Measurements from ENCODE around the gene SOHLH2. TPM values are rescaled to one million over a fixed set of nuclear protein-coding genes. Genes with fewer than 3 reads are reported as not detected.

The SOHLH2 gene
- total RNA-seq, 1 experiment from 2014 or later, result not detected

DNA sequence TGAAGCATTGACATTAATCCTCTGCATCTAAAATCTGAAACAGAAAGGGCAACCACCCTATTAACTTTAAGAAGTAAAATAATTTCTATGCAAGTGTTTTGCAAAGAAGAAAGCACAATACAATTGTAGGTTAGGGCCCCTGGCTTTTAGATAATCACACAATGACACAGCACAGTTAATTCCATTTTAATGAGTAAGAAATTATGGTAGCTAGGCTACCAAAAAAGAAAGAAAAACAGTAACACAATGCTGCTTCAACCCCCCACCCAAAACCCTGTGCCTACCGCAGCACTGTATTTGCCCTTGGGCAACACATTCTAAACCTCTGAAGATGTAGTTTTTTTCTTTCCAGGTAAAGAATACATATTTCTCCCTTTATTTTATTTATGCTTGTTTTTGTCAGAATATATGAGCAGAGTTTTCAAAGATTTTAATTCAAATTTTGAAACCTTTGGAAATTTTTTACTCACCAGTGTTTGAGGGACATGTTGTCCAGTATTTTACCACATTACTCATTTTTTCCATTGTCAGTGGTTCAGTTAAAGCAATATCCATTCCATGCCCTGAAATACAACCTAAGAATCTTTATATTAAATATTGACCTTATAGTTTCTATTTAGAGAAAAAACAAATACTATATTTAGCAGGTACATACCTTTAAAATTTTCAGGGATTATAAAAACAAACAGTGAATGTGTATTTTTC is 21.1 kb downstream of the SOHLH2 start:
- in situ Hi-C loops (cut with HindIII; ENCODE audit: low pct_unique_long_range_greater_than_20kb, low sequenced_read_pairs), result no loop called here
- DNase-seq (ENCODE audit: low read depth), result no peak

DNA sequence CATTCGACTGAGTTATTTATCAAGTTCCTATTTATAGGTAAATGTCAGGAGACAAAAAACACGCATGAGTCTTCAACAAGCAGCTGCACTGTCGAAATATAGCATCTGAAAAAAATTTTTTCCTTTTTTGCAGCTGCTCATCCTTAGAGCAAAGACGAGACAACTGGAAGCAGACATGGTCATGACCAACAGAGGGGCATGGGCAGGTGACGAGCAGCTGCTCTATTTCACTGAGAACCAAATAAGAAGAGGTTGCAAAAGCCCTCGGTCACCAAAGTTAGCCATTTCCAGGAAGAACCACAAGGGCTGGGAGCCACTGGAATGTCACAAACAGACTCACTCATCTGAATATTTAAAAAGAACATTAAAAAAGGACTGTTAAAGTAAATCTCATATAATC is 22.2 kb downstream of the SOHLH2 start:
- in situ Hi-C loops (cut with HindIII; ENCODE audit: low pct_unique_long_range_greater_than_20kb, low sequenced_read_pairs), result no loop called here
- no peak for DNase-seq (ENCODE audit: low read depth)

DNA sequence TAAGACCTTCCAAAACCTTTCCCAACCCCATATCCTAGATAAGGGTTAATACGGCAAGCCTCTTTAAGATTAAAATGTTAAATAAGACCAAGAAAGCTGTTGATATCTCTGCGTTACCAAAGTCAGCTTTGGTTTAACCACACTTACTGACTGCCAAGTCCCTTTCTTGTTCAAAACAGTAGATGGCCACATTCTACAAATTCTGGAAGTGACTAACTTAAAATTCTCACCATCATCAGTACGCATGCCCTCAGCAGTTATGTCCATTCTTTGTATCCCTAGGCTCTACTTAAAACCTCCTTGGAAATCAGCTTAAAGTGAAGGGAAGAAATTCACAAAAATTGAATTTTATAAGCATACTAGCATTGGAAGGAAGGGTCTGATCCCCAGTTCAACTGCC is 23.6 kb downstream of the SOHLH2 start:
- DNase-seq (ENCODE audit: low read depth), result no peak
- in situ Hi-C loops (cut with HindIII; ENCODE audit: low pct_unique_long_range_greater_than_20kb, low sequenced_read_pairs), result no loop called here

DNA sequence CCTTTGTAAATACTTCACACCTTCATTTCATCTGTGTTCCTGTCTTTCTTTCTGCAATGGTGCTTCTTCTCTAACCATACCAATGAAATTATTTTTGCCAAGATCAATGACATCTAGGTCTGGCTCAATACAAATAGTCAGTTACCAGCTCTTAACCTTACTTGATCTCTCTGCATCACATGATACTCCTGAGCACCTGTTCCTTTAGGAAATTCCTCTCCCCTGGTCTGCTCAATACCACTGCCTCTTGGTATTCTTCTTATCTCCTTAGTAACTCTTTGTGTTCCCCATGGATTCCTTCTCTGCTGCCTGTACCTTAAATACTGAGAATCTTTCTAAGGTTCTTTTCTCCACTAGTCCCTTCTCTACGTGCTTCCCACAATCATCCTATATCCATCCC is 25.9 kb downstream of the SOHLH2 start:
- DNase-seq (ENCODE audit: low read depth), result no peak
- in situ Hi-C loops (cut with HindIII; ENCODE audit: low pct_unique_long_range_greater_than_20kb, low sequenced_read_pairs), result no loop called here

DNA sequence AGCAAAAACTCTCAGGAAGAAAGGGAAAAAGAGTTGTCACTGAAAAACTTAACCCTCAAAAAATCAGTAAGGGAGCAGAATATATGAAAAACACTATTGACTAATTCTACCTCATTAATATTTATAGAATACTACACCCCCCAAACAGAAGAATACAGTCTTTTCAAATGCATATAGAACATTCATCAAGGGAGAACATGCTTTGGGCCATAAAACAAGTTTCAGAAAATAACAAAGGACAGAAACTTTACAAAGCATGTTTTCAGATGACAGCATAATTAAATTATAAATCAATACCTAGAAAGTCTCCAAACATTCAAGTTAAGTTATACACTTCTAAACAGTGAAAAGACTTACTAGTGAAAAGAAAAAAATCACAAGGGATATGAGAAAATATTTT is 30.5 kb downstream of the SOHLH2 start:
- in situ Hi-C loops (cut with HindIII; ENCODE audit: low pct_unique_long_range_greater_than_20kb, low sequenced_read_pairs), result no loop called here
- no peak for DNase-seq (ENCODE audit: low read depth)

DNA sequence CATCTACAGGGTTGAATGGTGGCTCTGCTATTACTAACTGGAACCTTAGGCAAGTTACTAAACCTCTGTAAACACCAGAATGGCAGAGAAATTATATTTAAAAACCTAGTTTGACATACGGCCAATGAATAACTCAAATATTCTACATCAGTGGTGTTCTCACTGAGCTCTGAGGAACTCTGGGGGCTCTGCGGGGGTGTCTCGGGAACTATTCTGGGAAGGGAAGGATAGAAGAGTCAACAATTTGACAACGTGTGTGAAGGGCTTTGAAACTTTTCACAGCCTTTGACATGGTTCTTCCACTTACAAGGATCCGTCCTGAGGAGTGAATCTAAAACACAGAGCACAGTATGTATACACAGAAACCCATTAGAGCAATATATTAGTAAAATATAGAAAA is 38.7 kb downstream of the SOHLH2 start:
- no peak for DNase-seq (ENCODE audit: low read depth)
- in situ Hi-C loops (cut with HindIII; ENCODE audit: low pct_unique_long_range_greater_than_20kb, low sequenced_read_pairs), result no loop called here

DNA sequence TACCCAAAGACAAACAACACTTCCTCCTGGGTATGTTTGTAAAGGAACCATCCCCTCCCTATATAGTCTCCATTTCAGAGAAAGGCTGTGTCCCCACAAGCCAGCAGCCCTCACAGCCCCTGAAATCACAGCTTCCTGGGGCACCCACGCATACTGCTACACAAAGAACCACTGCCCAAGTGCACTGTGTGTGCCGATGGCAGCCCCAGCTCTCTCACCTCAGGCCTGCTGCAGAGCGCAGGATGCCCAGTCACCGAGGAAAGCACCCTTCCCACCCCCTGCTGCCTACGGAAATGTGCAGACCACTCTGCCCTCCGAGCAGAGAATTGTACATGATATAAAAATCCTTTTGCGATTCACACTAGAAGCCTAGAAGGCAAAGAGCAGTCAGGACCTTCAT is 39.4 kb downstream of the SOHLH2 start:
- no peak for DNase-seq (ENCODE audit: low read depth)
- in situ Hi-C loops (cut with HindIII; ENCODE audit: low pct_unique_long_range_greater_than_20kb, low sequenced_read_pairs), result no loop called here

DNA sequence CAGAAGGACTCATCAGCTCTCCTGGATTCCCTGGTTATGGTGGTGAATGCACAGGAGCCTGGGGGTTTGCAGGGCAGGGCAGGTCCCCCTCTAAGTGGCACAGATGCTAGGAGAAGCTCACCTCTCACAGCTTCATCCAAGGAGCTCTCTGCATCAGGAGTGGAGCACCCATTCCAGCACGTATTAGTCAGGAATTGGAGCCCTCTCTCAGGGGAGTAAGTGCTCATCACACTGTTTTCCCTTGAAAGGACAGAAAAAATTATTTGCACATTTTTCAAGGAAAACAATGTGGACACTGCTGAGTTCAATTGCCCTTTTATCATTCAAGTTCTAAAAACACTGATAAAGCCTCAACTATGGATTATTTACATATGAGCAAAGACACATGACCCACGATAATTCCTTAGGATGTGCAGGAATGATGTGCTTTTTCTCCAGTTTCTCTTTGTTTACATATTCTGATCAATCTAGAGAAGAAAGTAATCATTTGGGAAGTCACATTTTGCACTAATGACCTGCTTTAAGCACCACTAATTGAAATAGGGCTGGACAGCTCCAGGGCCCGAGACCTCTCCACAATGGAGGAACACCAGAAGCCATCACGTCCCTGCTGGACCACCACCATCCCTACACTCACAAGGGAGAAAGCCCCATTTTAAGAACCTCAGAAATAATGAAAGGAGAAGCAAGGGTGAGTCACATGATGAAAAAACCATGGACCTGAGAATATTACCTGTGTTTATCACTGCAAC is 40.6 kb downstream of the SOHLH2 start:
- in situ Hi-C loops (cut with HindIII; ENCODE audit: low pct_unique_long_range_greater_than_20kb, low sequenced_read_pairs), result no loop called here
- no peak for DNase-seq (ENCODE audit: low read depth)

DNA sequence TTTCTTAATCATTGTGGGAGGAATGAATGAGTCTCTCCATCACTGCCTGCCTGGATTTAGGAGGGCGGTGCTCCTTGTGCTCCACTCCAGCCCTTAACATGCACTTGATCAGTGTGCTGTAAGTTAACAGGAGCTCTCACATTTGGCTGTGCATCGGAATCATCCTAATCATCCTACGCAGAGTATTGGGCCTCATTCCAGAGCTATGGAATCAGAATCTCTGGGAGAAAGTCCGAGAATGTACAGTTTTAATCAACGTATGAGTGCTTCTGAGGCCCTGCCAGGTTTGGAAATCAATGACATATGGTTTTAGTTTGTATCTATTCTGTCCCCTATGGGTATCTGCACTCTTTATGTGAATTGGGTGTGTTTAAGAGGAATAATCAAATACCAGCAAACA is 48.3 kb downstream of the SOHLH2 start:
- no peak for DNase-seq (ENCODE audit: low read depth)
- in situ Hi-C loops (cut with HindIII; ENCODE audit: low pct_unique_long_range_greater_than_20kb, low sequenced_read_pairs), result no loop called here

DNA sequence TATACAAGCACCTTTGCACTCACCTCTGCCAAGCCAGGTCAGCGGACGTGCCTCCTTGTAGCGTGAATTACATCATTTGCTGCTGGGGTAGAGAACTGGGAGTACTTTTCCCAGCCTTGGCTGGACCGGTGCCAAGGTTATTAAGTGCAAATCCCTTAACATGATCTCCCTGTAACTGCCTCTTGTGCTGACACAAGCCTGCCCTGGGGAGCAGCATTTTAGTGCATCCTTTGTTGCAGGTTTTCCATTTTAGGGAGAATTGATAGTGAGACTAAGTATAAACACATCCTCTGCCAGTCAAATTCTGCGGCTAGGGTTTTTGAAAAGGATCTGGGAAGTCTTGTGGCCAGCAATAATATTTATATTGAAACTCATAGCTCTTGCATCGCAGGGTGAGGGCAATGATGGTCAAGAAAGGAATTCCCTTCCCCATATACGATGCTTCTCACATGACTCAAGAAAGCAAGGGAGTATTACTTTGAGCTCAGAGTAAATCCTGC is 50.5 kb downstream of the SOHLH2 start:
- DNase-seq (ENCODE audit: low read depth), result peak; percentile 86
- in situ Hi-C loops (cut with HindIII; ENCODE audit: low pct_unique_long_range_greater_than_20kb, low sequenced_read_pairs), result no loop called here

DNA sequence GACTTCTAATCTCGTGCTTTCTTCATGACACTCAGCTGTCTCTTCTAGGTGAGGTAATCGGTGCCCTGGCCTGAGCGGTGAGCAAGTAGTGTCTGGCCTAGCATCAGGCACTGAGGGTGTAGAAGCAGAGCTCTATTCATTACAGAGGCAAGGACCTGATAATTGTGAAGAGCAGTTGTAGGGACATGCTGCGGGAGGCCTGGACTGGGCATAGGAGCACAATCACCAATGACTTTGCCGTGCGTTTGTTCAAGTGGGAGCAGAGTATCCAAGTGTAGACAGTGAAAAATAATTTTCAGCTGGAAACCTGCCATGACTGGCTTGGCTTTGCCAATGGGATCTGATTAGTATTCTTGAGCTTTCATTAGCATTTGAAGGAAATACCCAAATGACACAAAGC is 51.1 kb downstream of the SOHLH2 start:
- DNase-seq (ENCODE audit: low read depth), result no peak
- in situ Hi-C loops (cut with HindIII; ENCODE audit: low pct_unique_long_range_greater_than_20kb, low sequenced_read_pairs), result no loop called here

DNA sequence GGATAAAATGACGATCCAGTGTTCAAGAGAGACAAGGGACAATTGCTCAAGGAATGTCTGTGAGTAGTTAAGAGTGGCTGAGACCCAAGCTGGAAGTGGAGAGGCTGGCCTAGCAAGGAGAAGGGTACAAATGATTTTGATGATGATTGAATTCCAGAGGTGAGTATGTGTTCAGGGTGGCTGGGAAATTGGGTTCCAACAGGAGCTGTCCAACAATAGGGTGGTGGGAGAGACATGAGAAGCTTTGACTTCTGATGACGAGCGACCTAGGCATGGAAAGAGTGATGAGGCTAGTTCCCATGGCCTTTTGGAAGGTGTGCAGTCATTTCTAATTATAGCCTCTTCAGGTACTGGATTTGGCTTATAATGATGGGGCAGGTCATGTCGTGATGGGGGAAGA is 54.1 kb downstream of the SOHLH2 start:
- DNase-seq (ENCODE audit: low read depth), result no peak
- in situ Hi-C loops (cut with HindIII; ENCODE audit: low pct_unique_long_range_greater_than_20kb, low sequenced_read_pairs), result no loop called here

DNA sequence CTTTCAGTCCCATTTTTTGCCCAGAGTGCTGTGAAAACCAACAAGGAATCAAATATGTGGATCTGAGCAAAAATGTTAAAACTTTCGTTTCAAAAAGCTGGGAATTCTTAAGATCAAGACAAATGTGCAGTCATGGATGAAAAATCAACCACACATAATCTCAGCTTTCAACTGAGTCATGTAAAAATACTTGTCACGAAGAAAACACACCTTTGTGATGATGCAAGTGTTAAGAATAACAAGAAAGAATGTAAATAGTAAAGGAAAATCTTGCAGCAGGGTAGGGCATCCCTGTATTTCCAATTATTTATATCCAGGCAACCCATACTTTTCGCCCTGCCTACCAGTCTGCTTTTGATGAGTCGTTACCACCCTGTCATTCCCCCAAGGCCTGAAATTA is 55.7 kb downstream of the SOHLH2 start:
- in situ Hi-C loops (cut with HindIII; ENCODE audit: low pct_unique_long_range_greater_than_20kb, low sequenced_read_pairs), result no loop called here
- peak; percentile 59 for DNase-seq (ENCODE audit: low read depth)

DNA sequence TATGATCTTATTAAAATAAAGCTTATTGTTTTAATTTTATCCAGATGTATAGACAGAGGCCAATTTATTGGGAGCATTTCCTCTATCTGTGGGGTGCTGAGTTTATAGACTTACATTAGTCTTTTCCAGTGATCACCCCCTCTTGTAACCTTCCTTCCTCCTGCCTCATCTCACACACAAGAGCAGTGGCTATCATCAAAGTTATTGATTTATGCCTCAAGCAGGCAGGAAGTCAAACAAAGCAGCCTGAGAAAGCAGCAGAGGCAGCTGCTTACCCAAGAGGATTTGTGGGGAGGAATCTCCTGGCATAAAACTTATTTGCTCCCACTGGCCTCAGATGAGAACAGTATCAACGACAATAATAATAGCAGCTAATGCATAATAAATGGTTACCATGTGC is 56.9 kb downstream of the SOHLH2 start:
- in situ Hi-C loops (cut with HindIII; ENCODE audit: low pct_unique_long_range_greater_than_20kb, low sequenced_read_pairs), result no loop called here
- DNase-seq (ENCODE audit: low read depth), result no peak

DNA sequence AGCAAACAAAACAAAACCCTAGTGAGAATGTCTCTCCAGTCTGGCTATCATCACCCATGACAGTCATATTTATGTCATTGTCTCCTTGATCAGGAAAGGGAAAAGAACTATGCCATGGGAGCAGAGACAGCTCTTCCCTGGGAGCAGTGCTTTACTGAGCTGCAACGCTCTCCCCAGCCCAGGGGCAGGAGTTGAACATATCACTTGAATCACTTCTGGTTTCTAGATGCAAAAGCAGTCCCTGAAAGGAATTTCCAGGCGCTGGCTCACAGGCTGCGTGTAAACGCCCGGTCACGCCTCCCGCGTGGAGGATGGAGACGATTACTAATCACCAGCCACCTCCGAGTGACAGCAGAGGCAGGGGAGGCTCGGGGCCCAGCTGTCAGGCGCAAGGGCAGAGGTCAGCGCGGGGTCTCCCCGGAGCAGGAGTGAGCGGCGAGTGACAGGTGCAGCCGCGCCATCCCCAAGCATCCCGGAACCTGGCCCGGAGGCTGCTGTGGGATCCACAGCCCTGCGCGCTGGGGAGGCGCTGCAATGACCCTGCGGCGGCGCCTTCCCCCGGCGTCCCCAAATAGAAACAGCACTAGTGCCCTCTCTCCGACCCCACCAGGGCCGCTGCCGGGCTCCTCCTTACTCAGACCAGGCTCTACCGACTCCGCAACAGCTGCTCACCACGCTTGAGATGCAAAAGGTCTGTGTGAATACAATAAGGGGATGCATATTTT is 59.6 kb downstream of the SOHLH2 start:
- in situ Hi-C loops (cut with HindIII; ENCODE audit: low pct_unique_long_range_greater_than_20kb, low sequenced_read_pairs), result no loop called here

DNA sequence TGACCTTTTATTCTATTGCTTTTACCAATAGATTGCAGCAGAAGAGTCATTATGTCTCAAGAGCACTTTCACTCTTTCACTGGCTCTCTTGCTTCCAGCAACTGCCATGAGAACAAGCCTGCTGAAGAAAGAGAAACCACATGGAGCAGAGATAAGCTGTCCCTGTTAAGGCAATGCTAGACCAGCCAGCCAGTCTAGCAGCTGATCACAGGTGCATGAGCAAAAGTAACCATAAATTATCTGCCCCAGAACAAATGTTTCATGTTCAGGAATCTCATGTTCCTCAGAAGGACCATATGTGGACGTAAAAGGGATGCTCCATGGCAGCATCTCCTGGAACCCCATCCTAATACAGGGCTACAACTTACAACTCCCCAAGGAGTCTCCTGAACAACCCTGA is 62.8 kb downstream of the SOHLH2 start:
- no peak for DNase-seq (ENCODE audit: low read depth)
- in situ Hi-C loops (cut with HindIII; ENCODE audit: low pct_unique_long_range_greater_than_20kb, low sequenced_read_pairs), result no loop called here

More for the DNA sequence above, 59.6 kb downstream of the SOHLH2 start:
- DNase-seq (ENCODE audit: low read depth), result no peak

DNA sequence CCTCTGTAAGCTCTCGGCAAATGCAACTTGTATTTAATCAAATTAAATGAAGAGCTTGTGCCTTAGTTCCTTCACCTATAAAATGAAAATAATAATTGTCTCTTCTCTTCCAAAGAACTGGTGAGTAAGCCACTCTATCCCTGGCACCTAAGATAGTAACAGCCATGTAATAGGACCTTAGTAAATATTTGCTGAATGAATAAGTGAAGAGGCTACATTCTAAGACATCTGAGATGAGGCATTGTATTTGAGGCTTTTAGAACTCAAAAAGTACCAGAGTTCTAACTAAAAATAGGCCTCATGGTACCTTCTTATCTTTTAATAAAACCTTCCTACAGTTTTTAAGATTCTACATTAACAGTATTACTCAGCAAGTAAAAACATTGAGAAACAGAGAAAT is 65.9 kb downstream of the SOHLH2 start:
- in situ Hi-C loops (cut with HindIII; ENCODE audit: low pct_unique_long_range_greater_than_20kb, low sequenced_read_pairs), result no loop called here
- DNase-seq (ENCODE audit: low read depth), result no peak

DNA sequence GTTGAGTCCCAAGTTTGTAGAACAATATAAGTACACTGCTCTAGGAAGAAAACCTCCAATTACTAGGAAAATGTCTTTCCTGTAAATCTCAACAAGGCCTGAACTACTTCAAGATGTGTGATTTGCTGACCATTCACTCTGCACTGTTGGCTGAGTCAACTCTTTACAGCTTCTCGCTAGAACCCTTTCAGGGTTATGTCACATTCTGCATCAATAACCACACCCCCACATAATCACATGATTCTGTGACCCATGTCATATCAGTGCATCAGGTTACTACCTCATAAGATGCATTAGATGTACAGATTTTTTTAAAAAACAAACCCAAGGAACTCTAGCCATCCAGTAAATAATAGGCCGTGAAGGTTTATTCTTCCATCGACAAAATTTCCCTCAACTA is 67.0 kb downstream of the SOHLH2 start:
- in situ Hi-C loops (cut with HindIII; ENCODE audit: low pct_unique_long_range_greater_than_20kb, low sequenced_read_pairs), result no loop called here
- DNase-seq (ENCODE audit: low read depth), result no peak

Measured in Caki2 (cell line).